HG03045 (cell line): ENCODE results near the gene GK2.

ENCODE experiments used
- ATAC-seq: cut with Tn5 transposase; IDR thresholded peaks from one replicate; pipeline ENCODE4 v1.9.1; 2021; ENCODE audit warnings: mild to moderate bottlenecking, moderate library complexity; ENCODE audit not compliant: unreplicated experiment

GK2 gene

GRCh38 chr4:79390890-79391289, 17.1 kb downstream of the GK2 start:
- no peak for ATAC-seq

GRCh38 chr4:79385641-79386040, 22.4 kb downstream of the GK2 start:
- ATAC-seq = no peak

GRCh38 chr4:79381161-79381560, 26.9 kb downstream of the GK2 start:
- ATAC-seq = no peak

- ATAC-seq = no peak
Measured at GRCh38 chr4:79370026-79370425, 38.0 kb downstream of the GK2 start.

GRCh38 chr4:79367096-79367495, 40.9 kb downstream of the GK2 start:
- ATAC-seq = no peak

- no peak for ATAC-seq
Measured at GRCh38 chr4:79366422-79366821, 41.6 kb downstream of the GK2 start.

- ATAC-seq = no peak
Measured at GRCh38 chr4:79364061-79364460, 44.0 kb downstream of the GK2 start.

- no peak for ATAC-seq
Measured at GRCh38 chr4:79362626-79363025, 45.4 kb downstream of the GK2 start.

GRCh38 chr4:79360006-79360405, 48.0 kb downstream of the GK2 start:
- ATAC-seq = no peak

GRCh38 chr4:79358438-79358837, 49.6 kb downstream of the GK2 start:
- ATAC-seq = no peak

- no peak for ATAC-seq
Measured at GRCh38 chr4:79357365-79357764, 50.7 kb downstream of the GK2 start.
